HepG2 (cell line): Measurements from ENCODE around the gene CRYAB. TPM values are rescaled to one million over a fixed set of nuclear protein-coding genes. Genes with fewer than 3 reads are reported as not detected.
A peak's percentile ranks its signal among the peaks of the same experiment; 100 is the strongest.

Experiments
- ADNP ChIP-seq: sonication (generic); formaldehyde crosslinking; IDR thresholded peaks from 2 replicates; pipeline ENCODE4 v1.4.0; 2020; ENCODE audit warnings: missing genetic modification reagents
- ARNT ChIP-seq: fragments of 450-650 bp; IDR thresholded peaks from 2 replicates; pipeline ENCODE4 v1.6.1; 2017
- CBFB ChIP-seq: sonication (generic); formaldehyde crosslinking; IDR thresholded peaks from 2 replicates; pipeline ENCODE4 v1.4.0; 2020; ENCODE audit warnings: missing genetic modification reagents
- ELF4 ChIP-seq: sonication (generic); formaldehyde crosslinking; IDR thresholded peaks from 2 replicates; pipeline ENCODE4 v1.5.0; 2020; ENCODE audit warnings: missing genetic modification reagents, mild to moderate bottlenecking, moderate library complexity, borderline replicate concordance
- GMEB1 ChIP-seq: sonication (generic); formaldehyde crosslinking; IDR thresholded peaks from 2 replicates; pipeline ENCODE4 v1.5.1; 2020; ENCODE audit warnings: missing genetic modification reagents, mild to moderate bottlenecking, borderline replicate concordance
- HNF1A ChIP-seq, 2 experiments: sonication (generic) in 1 of 2; formaldehyde crosslinking in 1 of 2; IDR thresholded peaks; 2 replicates each; pipeline versions ENCODE4 v1.4.0 to v1.6.1; 2016 to 2020; ENCODE audit warnings: borderline replicate concordance in 1 of 2, low read depth in 1 of 2, mild to moderate bottlenecking in 1 of 2, missing genetic modification reagents in 1 of 2
- JDP2 ChIP-seq: sonication (generic); formaldehyde crosslinking; IDR thresholded peaks from 2 replicates; pipeline ENCODE4 v1.8.1; 2022; ENCODE audit warnings: missing genetic modification reagents, borderline replicate concordance
- KDM4B ChIP-seq: sonication (generic); formaldehyde crosslinking; IDR thresholded peaks from 2 replicates; pipeline ENCODE4 v1.4.0; 2020; ENCODE audit warnings: missing genetic modification reagents
- KLF15 ChIP-seq: sonication (generic); formaldehyde crosslinking; IDR thresholded peaks from 2 replicates; pipeline ENCODE4 v1.8.1; 2023; ENCODE audit warnings: borderline replicate concordance, mild to moderate bottlenecking, inconsistent platforms, missing genetic modification reagents, mixed read lengths
- MED1 ChIP-seq: sonication (generic); formaldehyde crosslinking; IDR thresholded peaks from 2 replicates; pipeline ENCODE4 v1.4.0; 2020; ENCODE audit warnings: missing genetic modification reagents
- MEF2D ChIP-seq: sonication (generic); formaldehyde crosslinking; IDR thresholded peaks from 2 replicates; pipeline ENCODE4 v1.5.1; 2020; ENCODE audit warnings: mild to moderate bottlenecking, missing genetic modification reagents
- MXD4 ChIP-seq: IDR thresholded peaks from 2 replicates; pipeline ENCODE4 v1.6.1; 2016; ENCODE audit warnings: mild to moderate bottlenecking, missing biosample characterization, missing genetic modification reagents
- POLR2G ChIP-seq: fragments of 200-400 bp; formaldehyde crosslinking; IDR thresholded peaks from 2 replicates; pipeline ENCODE4 v1.6.1; 2018; ENCODE audit warnings: mild to moderate bottlenecking, low read depth, low read length, moderate library complexity
- SOX6 ChIP-seq, 2 experiments: fragments of 450-650 bp in 1 of 2; sonication (generic) in 1 of 2; formaldehyde crosslinking in 1 of 2; IDR thresholded peaks; 2 replicates each; pipeline versions ENCODE4 v1.4.0 to v1.6.1; 2017 to 2020; ENCODE audit warnings: antibody characterized with exemption in 1 of 2, mild to moderate bottlenecking in 1 of 2, missing genetic modification reagents in 1 of 2
- SYNCRIP ChIP-seq: fragments of 200-400 bp; formaldehyde crosslinking; IDR thresholded peaks from 2 replicates; pipeline ENCODE4 v1.6.1; 2018; ENCODE audit warnings: mild to moderate bottlenecking, low read depth, low read length; ENCODE audit not compliant: insufficient read depth
- ZNF251 ChIP-seq: sonication (generic); formaldehyde crosslinking; IDR thresholded peaks from 2 replicates; pipeline ENCODE4 v1.9.0; 2021; ENCODE audit warnings: mild to moderate bottlenecking, missing genetic modification reagents
- ZNF274 ChIP-seq: sonication (generic); formaldehyde crosslinking; IDR thresholded peaks from 2 replicates; pipeline ENCODE4 v1.5.1; 2020; ENCODE audit warnings: mild to moderate bottlenecking, missing genetic modification reagents
- ZNF766 ChIP-seq: sonication (generic); formaldehyde crosslinking; IDR thresholded peaks from 2 replicates; pipeline ENCODE4 v1.5.0; 2020; ENCODE audit warnings: missing genetic modification reagents, borderline replicate concordance
- polyA plus RNA-seq, 8 experiments: library from polyadenylated mRNA; depleted of rRNA in 3 of 8; stranded (reverse) in 7 of 8; unstranded in 1 of 8; fragments of >200 nt; fragmentation: Illumina TruSeq in 4 of 8; extraction: Trizol in 4 of 8; gene quantifications; 2 replicates each; pipeline versions ENCODE4 v1.2.1 to v1.2.3, GENCODE V29; 2011 to 2016; ENCODE audit warnings: low read depth in 4 of 8, missing spikeins in 1 of 8, mixed read lengths in 1 of 8; ENCODE audit not compliant: insufficient read depth in 1 of 8
- total RNA-seq, 5 experiments: library from RNA; depleted of rRNA; stranded (reverse); fragments of >200 nt; fragmentation: Illumina TruSeq; extraction: Trizol; gene quantifications; 2 replicates each; pipeline ENCODE4 v1.2.3, GENCODE V29; 2016; ENCODE audit warnings: low read depth in 1 of 5
- TF ChIP-seq, protein P1 (sequence below): fragments of 450-650 bp; IDR thresholded peaks from 2 replicates; pipeline ENCODE4 v1.6.1; 2017
- TF ChIP-seq, protein P2 (sequence below): sonication (generic); formaldehyde crosslinking; IDR thresholded peaks from 2 replicates; pipeline ENCODE4 v1.4.0; 2020; ENCODE audit warnings: missing genetic modification reagents

CRYAB gene
- total and polyA plus RNA-seq, 2 of the 13 experiments (the other 11 are each of a cell fraction or from before 2014, with no cell fraction given), result 0.55 to 1.1 TPM

GRCh38 chr11:111935317-111936039, 23.9 kb upstream of the CRYAB start (continued):
- no peak for TF ChIP-seq ZNF766 (CRISPR knock-in tag)
- TF ChIP-seq MED1 (CRISPR knock-in tag), result peak; percentile 70
- no peak for TF ChIP-seq KLF15 (CRISPR knock-in tag)
- no peak for TF ChIP-seq SOX6 (IDR thresholded peaks at IDR 0.05)
- peak; percentile 39; the same call in 1 of the 2 replicates for TF ChIP-seq SOX6 (CRISPR knock-in tag; IDR thresholded peaks at IDR 0.05)
- TF ChIP-seq ZNF251, result no peak
- no peak for TF ChIP-seq ARNT
- 0 out of 2 replicates have a peak, but pooled peaks have one; percentile 20 for TF ChIP-seq MEF2D
- no peak for TF ChIP-seq ADNP (CRISPR knock-in tag)
- TF ChIP-seq MXD4, result 0 out of 2 replicates have a peak, but pooled peaks have one; percentile 5
- no peak for TF ChIP-seq KDM4B (CRISPR knock-in tag)
- TF ChIP-seq, protein P1, sequence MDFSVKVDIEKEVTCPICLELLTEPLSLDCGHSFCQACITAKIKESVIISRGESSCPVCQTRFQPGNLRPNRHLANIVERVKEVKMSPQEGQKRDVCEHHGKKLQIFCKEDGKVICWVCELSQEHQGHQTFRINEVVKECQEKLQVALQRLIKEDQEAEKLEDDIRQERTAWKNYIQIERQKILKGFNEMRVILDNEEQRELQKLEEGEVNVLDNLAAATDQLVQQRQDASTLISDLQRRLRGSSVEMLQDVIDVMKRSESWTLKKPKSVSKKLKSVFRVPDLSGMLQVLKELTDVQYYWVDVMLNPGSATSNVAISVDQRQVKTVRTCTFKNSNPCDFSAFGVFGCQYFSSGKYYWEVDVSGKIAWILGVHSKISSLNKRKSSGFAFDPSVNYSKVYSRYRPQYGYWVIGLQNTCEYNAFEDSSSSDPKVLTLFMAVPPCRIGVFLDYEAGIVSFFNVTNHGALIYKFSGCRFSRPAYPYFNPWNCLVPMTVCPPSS, result no peak
- no peak for TF ChIP-seq SYNCRIP
- no peak for TF ChIP-seq ELF4 (CRISPR knock-in tag)
- peak; percentile 48; the same call in 1 of the 2 replicates for TF ChIP-seq POLR2G
- TF ChIP-seq HNF1A (IDR thresholded peaks at IDR 0.05; ENCODE audit: low read depth), result no peak
- TF ChIP-seq HNF1A (CRISPR knock-in tag; IDR thresholded peaks at IDR 0.05; ENCODE audit: borderline replicate concordance), result no peak
- TF ChIP-seq GMEB1, result 0 out of 2 replicates have a peak, but pooled peaks have one; percentile 34
- TF ChIP-seq ZNF274 (CRISPR knock-in tag), result no peak
- no peak for TF ChIP-seq JDP2
- no peak for TF ChIP-seq CBFB (CRISPR knock-in tag)
- TF ChIP-seq, protein P2, sequence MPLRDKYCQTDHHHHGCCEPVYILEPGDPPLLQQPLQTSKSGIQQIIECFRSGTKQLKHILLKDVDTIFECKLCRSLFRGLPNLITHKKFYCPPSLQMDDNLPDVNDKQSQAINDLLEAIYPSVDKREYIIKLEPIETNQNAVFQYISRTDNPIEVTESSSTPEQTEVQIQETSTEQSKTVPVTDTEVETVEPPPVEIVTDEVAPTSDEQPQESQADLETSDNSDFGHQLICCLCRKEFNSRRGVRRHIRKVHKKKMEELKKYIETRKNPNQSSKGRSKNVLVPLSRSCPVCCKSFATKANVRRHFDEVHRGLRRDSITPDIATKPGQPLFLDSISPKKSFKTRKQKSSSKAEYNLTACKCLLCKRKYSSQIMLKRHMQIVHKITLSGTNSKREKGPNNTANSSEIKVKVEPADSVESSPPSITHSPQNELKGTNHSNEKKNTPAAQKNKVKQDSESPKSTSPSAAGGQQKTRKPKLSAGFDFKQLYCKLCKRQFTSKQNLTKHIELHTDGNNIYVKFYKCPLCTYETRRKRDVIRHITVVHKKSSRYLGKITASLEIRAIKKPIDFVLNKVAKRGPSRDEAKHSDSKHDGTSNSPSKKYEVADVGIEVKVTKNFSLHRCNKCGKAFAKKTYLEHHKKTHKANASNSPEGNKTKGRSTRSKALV (CRISPR knock-in tag), result no peak
